SHP77 (cell line): ENCODE measurements around the gene SFMBT2.
"Not testable (repeated sequence)": the region's sequence is repeated elsewhere in the genome, so short reads cannot be mapped to it uniquely, and the experiment has no call there.

Experiments used
- DNase-seq, 2 experiments: peaks; one replicate each; lab custom pipeline; 2025; lab: John Stamatoyannopoulos, UW

Gene SFMBT2

GRCh38 chr10:7401156-7401555 is 9.7 kb downstream of the SFMBT2 start:
- DNase-seq, result no peak

GRCh38 chr10:7400068-7400715 is 10.6 kb downstream of the SFMBT2 start:
- no peak for DNase-seq

GRCh38 chr10:7399533-7399932 is 11.3 kb downstream of the SFMBT2 start:
- DNase-seq, result no peak

GRCh38 chr10:7397049-7398035 is 13.5 kb downstream of the SFMBT2 start:
- no peak for DNase-seq

GRCh38 chr10:7392301-7392700 is 18.5 kb downstream of the SFMBT2 start:
- not testable (repeated sequence) for DNase-seq

- no peak for DNase-seq
These were observed 19.1 kb downstream of the SFMBT2 start for GRCh38 chr10:7391748-7392147.

- DNase-seq, result not testable (repeated sequence)
These were observed 20.1 kb downstream of the SFMBT2 start for GRCh38 chr10:7390689-7391110.

- DNase-seq, result no peak
These were observed 21.0 kb downstream of the SFMBT2 start for GRCh38 chr10:7389844-7390243.

GRCh38 chr10:7389346-7389745 is 21.5 kb downstream of the SFMBT2 start:
- no peak for DNase-seq

GRCh38 chr10:7388602-7389001 is 22.2 kb downstream of the SFMBT2 start:
- DNase-seq, result no peak

GRCh38 chr10:7388149-7388548 is 22.7 kb downstream of the SFMBT2 start:
- DNase-seq, result not testable (repeated sequence)

- no peak for DNase-seq
These were observed 25.7 kb downstream of the SFMBT2 start for GRCh38 chr10:7385114-7385513.

- no peak for DNase-seq
These were observed 27.4 kb downstream of the SFMBT2 start for GRCh38 chr10:7383442-7383841.

GRCh38 chr10:7380704-7381241 is 30.1 kb downstream of the SFMBT2 start:
- no peak for DNase-seq

- no peak for DNase-seq
These were observed 32.0 kb downstream of the SFMBT2 start for GRCh38 chr10:7378602-7379403.

- DNase-seq, result no peak
These were observed 33.1 kb downstream of the SFMBT2 start for GRCh38 chr10:7377614-7378248.

- no peak for DNase-seq
These were observed 36.0 kb downstream of the SFMBT2 start for GRCh38 chr10:7374795-7375194.

GRCh38 chr10:7373039-7373438 is 37.8 kb downstream of the SFMBT2 start:
- DNase-seq, result no peak

GRCh38 chr10:7372504-7372903 is 38.3 kb downstream of the SFMBT2 start:
- DNase-seq, result no peak

GRCh38 chr10:7370511-7370910 is 40.3 kb downstream of the SFMBT2 start:
- DNase-seq, result no peak

GRCh38 chr10:7365027-7365745 is 45.6 kb downstream of the SFMBT2 start:
- DNase-seq, result no peak
